ENCODE data around the gene SHROOM3.

The SHROOM3 gene

GRCh38 chr4:76494871-76495590 is 60.0 kb downstream of the SHROOM3 start:
- no peak for DNase-seq

DNA sequence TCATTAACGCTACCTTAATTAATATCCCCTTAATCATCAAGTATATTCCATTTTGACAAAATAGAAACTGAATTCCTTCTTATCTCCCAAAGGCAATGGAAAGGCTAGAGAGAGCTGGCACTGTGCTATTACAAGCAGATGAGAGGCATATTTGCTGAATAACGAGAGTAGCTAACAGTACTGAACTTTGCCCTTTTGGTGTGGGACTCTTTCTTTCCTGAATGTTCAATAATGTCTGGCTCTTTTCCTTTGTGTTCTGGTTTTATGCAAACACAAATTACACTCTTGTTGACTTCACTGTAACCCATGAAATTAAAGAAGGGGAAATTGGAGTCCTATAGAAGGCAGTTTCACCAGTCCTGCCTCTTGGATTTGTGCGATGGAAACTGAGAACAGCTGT is 63.5 kb downstream of the SHROOM3 start:
- DNase-seq: no peak

DNA sequence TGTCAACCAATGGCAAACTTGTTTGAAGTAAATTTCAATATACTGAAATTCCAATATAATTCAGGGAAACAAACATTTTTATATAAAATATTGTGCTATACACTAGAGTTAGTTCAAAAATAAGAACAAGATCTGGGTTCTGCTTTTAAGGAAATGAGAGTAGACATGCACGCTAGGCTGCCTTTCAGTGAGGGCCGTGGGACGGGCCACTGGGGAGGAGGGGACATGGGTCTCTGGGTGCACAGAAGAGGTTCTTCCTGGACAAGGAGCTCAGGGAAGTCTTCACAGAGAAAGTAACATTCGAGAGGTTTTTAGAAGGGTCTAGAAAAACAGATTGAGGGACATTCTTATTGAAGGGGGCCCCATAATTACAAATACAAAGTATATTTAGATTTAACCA is 64.4 kb downstream of the SHROOM3 start:
- DNase-seq: no peak

GRCh38 chr4:76502886-76503285 is 67.9 kb downstream of the SHROOM3 start:
- no peak for DNase-seq

GRCh38 chr4:76504613-76505465 is 69.8 kb downstream of the SHROOM3 start:
- peak; percentile 44 for DNase-seq

GRCh38 chr4:76511947-76512346 is 76.9 kb downstream of the SHROOM3 start:
- DNase-seq: no peak

DNA sequence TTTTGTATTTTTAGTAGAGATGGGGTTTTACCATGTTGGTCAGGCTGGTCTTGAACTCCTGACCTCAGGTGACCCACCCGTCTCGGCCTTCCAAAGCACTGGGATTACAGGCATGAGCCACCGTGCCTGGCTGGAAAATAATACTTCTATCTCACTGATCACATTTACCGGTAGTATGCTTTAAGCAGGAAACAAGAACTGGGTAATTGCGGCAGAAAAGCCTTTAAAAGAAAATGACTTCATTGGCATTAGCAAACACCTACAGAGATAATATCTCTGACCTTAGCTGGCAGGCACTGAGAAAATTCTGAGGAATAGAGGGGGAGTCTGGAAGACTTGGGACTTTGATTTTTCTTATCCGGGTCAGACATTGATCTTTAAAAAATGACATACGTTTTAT is 78.5 kb downstream of the SHROOM3 start:
- DNase-seq: no peak

- no peak for DNase-seq
Observed at GRCh38 chr4:76514087-76514486, 79.1 kb downstream of the SHROOM3 start.

DNA sequence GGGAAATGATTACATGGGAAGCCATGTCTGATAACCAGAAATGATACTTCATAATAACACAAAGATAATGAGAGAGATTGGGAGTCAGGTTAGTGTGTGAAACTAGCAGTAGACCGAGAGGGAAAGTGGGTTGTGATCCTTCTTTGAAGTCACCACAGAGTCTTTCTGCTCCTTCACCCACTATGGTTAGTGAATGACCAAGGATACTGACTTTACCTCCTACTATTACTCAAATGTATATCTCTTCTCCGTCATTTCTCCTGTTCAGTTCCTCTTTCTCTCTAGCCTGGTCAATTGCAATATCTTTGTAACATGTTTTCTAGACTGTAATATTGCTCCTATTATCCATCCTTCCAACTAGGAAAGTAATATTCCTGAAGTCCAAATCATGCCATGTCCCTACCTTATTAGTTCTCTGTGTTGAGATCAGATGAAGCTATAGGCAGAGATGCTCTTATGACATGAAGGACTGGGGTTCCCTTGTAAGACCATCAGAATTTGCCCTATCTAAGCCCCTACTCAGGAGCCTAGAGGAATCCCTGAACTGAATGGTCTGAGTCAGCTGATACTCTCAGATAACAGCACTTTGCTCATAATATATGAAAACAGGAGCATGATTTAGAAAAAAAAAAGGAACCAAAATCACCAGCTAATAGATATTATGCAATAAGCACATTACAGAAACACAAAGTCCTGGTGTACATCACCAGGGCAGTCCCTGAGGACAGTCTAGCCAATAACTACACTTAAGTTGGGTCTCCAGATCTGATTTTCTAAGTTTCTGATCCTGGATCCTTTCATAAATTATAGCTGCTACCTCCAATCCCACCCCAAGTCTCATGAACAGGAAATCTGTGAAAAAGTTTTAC is 81.2 kb downstream of the SHROOM3 start:
- no peak for DNase-seq

DNA sequence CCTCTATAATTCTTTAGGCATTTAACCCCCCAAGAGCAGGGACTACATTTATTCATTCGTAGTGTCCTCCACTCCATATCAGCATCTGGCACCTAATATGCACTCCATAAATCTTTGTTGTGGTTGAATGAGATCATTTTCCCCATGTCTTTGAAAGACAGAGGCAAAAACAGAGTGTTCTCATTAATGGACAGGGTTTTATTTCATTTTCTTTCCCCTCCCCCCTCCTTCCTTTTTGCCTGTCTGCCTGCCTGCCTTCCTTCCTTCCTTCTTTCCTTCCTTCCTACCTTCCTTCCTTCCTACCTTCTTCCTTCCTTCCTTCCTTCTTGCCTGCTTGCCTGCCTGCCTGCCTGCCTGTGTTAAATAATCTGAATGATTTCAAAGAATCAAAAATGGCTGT is 83.2 kb downstream of the SHROOM3 start:
- no peak for DNase-seq

GRCh38 chr4:76523593-76523992 is 88.6 kb downstream of the SHROOM3 start:
- DNase-seq: no peak

DNA sequence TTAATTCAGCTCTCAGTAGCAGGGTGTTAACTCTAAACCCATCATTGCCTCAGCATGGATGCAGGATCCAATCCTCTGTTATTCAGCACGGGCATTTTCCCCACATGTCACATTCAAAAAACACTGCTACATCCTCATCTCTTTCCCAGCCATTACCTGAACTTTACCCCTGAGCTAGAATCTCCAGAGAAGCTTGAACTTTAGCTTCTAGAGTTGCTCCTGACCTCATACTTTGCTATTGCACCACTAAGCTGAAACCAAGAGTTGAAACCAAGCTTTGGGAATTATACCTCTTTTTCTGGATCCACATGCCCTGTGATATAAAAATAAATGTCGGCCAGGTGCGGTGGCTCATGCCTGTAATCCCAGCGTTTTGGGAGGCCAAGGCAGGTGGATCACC is 90.7 kb downstream of the SHROOM3 start:
- no peak for DNase-seq

DNA sequence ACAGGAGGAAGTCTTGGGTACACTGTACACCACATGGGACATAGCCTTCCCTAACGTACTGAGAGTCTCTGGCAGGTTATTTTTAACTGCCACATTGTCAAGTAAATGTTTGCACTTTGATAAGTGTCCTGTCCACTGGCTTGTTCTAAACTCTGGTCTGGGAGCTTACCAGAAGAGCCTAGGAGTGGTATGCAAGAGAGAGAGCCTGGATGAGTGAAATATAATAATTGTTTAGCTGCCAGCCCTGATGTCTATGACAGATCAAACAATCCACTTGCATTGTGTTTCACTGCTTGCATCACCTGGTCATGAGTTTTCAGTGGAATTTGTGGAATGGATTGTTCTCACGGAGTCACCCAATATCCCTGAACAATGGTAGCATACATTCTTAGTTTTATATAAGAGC is 91.6 kb downstream of the SHROOM3 start:
- DNase-seq: no peak

DNA sequence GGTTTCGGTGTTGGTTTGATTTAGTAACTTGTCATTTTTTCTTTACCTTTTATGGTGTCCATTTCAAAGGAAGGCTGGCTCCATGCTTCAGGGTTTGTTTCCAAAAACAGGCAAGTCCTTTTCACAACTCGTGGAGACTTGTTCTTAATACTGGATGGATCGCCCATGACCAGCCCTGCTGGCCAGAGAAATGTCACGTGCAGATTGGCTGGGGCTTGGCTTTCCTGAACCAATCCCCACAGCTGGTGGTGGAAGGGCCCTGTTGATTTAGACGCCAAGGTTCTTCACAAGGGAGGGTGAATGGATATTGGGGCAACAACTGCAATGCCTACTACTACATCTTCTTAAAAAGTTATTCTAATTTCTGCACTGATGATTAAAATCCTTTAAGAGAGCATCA is 92.6 kb downstream of the SHROOM3 start:
- DNase-seq: no peak

GRCh38 chr4:76531597-76531996 is 96.6 kb downstream of the SHROOM3 start:
- no peak for DNase-seq

- no peak for DNase-seq
Observed at GRCh38 chr4:76532805-76533204, 97.8 kb downstream of the SHROOM3 start.

DNA sequence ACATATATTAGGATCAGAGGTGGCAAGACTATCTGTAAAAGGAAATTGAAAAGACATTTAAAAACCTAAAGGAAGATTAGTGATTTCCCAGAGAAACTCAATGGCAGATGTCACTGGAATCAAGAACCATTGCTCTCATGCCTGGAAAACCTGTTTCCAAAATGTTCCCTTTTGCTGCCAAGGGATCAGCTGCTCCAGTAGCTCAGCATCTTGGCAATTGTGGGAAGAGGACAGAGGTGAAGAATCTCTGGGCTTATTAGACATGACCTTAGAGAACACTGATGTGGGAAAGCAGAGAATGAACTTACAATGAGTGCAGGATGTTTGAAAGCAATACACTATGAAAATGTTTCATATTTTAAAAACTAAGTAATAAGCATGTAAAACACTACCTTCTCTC is 98.3 kb downstream of the SHROOM3 start:
- no peak for DNase-seq

DNA sequence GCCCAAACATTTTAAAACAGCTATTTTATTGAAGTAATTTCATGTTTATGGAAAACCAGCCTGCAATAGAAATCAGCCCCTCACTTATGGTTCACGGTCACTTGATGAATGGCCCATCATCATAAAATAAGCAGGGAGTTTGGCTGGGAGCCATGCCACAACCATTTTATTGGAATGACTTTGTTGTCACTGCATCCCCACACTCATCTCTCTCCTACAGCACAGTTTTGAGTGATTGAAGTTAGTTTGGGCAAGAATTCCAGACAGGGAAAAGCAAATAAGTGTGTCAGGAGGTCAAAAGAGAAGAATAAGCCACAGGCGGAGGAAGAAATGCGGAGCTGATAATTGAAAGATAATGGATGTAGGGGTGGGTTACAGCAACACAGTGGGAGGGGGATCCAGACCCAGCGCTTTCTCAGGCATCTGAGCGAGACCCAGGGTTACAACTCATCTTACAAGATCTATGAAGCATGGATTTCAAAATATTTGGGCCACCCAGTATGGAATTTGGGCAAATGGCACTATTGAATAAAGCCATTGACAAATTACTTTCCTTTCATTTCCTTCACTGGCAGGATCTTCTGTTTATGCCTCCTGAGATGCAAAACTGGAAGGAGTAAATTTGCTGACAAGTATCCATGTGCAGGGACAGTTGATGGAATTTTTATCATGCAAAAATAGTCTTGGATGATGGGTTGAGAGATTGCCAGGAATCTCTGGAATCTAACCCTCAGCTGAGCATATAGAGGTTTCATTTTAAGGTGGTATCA is 100.8 kb downstream of the SHROOM3 start:
- DNase-seq: no peak

GRCh38 chr4:76536373-76536689 is 101.3 kb downstream of the SHROOM3 start:
- DNase-seq: no peak

GRCh38 chr4:76538296-76538695 is 103.3 kb downstream of the SHROOM3 start:
- DNase-seq: no peak

- DNase-seq: no peak
Observed at GRCh38 chr4:76539979-76540378, 105.0 kb downstream of the SHROOM3 start.

GRCh38 chr4:76540486-76540885 is 105.5 kb downstream of the SHROOM3 start:
- DNase-seq: no peak

- no peak for DNase-seq
Observed at GRCh38 chr4:76543378-76543777, 108.3 kb downstream of the SHROOM3 start.
